ENCODE data around the gene HSPE1. TPM values are rescaled to one million over a fixed set of nuclear protein-coding genes. Genes with fewer than 3 reads are reported as not detected.

Gene HSPE1
- total and polyA plus RNA-seq, 12 donors, result 113 to 4,257 (median 299) TPM

DNA sequence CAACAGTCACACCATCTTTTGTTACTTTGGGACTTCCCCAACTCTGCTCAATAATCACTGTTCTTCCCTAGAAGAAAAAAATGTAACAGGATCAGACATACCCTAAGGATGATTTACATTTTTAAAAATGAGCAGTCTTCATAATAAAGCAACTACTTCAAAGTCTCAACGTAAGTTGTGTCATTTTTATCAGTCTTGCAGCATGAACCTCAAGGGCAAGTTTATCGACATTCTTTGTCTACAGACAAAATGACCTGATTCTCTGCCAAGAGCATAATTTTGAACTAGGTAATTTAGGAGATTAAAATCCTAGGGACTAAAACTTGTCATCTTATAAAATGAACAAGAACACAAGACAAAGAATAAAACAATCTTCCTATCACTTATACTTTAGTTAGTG is 2.9 kb upstream of the HSPE1 start:
- intact Hi-C loops (cut with DNase I), result no loop called here
- Histone ChIP-seq H3K36me3 (replicated peaks in 1 of 2) (peaks cover 0 to 53% of the 10 kb centered on the region in 2 donors), H3K9me3 (replicated peaks in 1 of 3) (no peaks in the 10 kb centered on the region), H3K4me3 (peak overlapping the region in 1 of 4 donors; percentile 68), H3K27ac (peak overlapping the region in 4 of 5 donors; percentile 92 to 99 (median 97)), H3K4me1 (replicated peaks in 1 of 2) (peaks cover 31 to 57% of the 10 kb centered on the region in 2 donors), H3K27me3 (no peaks in the 10 kb centered on the region)
- WGBS, 4 donors, result 22 to 27% (median 26%) methylated on average over 2 of the region's 2 CpGs
- DNase-seq, result no peak
- TF ChIP-seq, protein P1, sequence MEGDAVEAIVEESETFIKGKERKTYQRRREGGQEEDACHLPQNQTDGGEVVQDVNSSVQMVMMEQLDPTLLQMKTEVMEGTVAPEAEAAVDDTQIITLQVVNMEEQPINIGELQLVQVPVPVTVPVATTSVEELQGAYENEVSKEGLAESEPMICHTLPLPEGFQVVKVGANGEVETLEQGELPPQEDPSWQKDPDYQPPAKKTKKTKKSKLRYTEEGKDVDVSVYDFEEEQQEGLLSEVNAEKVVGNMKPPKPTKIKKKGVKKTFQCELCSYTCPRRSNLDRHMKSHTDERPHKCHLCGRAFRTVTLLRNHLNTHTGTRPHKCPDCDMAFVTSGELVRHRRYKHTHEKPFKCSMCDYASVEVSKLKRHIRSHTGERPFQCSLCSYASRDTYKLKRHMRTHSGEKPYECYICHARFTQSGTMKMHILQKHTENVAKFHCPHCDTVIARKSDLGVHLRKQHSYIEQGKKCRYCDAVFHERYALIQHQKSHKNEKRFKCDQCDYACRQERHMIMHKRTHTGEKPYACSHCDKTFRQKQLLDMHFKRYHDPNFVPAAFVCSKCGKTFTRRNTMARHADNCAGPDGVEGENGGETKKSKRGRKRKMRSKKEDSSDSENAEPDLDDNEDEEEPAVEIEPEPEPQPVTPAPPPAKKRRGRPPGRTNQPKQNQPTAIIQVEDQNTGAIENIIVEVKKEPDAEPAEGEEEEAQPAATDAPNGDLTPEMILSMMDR (IDR thresholded peaks at IDR 0.05), result no peak
- TF ChIP-seq POLR2A (IDR thresholded peaks at IDR 0.05), result no peak

DNA sequence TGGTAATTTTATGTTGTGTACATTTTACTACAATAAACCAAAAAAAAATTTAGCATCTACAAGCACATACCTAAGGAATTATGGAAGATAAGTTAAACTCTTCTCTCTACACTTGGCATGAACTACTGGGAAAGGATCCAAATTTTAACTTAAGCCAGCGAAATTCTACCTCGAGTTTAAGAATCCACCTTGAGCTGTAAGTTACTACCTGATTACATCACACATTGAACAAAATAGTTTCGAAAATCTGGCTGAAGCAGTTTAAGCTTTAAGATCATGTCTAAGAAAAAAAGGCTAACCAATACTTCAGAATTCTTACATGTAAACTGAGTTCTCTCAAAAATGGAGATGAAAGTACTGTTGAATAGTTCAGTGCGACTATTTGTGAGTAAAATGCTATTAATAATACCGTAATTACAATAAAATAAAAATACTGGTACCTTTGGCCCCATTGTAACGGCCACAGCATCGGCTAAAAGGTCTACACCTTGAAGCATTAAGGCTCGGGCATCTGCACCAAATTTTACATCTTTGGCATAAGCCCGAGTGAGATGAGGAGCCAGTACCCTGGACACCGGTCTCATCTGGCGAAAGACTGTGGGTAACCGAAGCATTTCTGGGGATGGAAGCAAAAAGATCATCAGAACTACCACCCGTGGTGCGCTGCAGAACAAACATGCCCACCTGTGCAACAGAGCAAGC is 1.8 kb upstream of the HSPE1 start:
- DNase-seq, result no peak
- TF ChIP-seq POLR2A (IDR thresholded peaks at IDR 0.05), result no peak
- TF ChIP-seq, protein P1 (IDR thresholded peaks at IDR 0.05), result no peak
- intact Hi-C loops (cut with DNase I), result no loop called here
- WGBS, 4 donors, result 5 to 11% (median 9%) methylated on average over 12 to 14 of the region's 14 CpGs
- Histone ChIP-seq H3K9me3 (replicated peaks in 1 of 3) (no peaks in the 10 kb centered on the region), H3K27ac (peak overlapping the region; percentile 87 to 99 (median 96)), H3K4me1 (replicated peaks in 1 of 2) (peaks cover 32 to 65% of the 10 kb centered on the region in 2 donors), H3K36me3 (replicated peaks in 1 of 2) (peaks cover 0 to 46% of the 10 kb centered on the region in 2 donors), H3K27me3 (no peaks in the 10 kb centered on the region), H3K4me3 (peak overlapping the region; percentile 13 to 76 (median 71))

DNA sequence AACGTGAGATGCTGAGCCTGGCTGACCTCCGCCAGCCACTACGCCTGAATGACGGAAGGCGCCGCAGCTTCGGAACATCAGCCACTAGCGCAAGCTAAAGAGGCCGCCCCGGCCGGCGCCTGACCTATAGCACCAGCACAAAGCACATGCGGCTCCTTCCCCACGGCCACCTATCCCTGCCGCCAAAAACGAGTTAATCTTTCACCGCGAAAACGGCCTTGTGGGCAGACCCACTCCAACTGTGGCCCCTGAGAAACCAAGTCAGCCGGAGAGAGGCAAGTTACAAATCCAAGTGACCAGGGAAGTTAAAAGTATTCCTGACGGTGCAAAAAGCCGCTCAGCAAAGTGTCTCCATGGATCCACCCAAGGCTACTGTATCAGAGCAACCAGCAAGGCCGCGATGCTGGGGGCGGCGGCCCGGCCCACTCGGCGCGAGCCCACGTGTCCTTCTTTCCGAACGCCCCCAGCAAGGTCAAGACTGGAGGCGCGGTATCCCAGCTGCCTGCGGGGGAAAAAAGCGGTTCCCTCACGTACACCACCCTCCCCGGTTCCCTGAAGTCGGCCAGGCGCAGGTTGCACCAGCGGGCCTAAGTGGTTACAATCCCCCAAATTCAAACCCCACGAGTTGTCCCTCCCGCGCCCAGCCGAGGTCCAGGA is 1.1 kb upstream of the HSPE1 start:
- intact Hi-C loops (cut with DNase I), result no loop called here
- DNase-seq, result peak; percentile 70 to 92 (median 80)
- WGBS, 4 donors, result 0 to 1% (median 0%) methylated on average over 24 to 46 of the region's 46 CpGs
- TF ChIP-seq POLR2A (IDR thresholded peaks at IDR 0.05), result peak; percentile 56 to 75
- TF ChIP-seq, protein P1 (IDR thresholded peaks at IDR 0.05), result no peak
- Histone ChIP-seq H3K36me3 (replicated peaks in 1 of 2) (peaks cover 0 to 46% of the 10 kb centered on the region in 2 donors), H3K4me1 (replicated peaks in 1 of 2) (peaks cover 32 to 71% of the 10 kb centered on the region in 2 donors), H3K4me3 (peak overlapping the region; percentile 13 to 76 (median 71)), H3K9me3 (replicated peaks in 1 of 3) (no peaks in the 10 kb centered on the region), H3K27me3 (no peaks in the 10 kb centered on the region), H3K27ac (peak overlapping the region; percentile 87 to 99 (median 96))

DNA sequence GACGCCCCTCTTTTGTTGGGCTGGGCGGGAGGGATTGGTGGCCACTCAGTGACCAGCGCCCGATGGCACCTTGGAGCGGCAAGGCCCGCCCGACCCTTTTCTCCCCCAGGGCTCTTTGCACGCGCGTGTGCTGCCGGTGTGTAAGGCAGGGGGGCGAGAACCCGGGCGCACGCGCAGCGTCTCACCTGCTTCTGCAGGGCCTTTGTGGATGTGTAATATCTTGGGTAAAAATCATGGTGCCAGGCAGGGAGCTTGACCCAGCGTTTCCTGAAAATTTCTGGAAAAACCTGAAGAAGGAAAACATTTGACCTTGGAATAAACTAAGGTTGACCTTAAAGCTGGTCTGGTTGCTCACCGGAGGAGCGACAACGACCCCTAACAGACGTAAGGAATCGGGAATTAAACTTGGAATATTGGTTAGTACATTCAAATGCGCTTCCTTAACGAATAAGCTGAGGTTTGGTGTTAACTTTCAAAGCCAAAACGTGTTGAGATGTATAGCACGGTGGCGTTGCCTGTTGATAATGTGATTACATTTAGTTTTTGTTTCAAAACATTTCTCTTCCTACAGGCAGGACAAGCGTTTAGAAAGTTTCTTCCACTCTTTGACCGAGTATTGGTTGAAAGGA is 438 bp downstream of the HSPE1 start:
- H3K27me3 ChIP-seq, result no peaks in the 10 kb centered on the region
- peaks cover 0 to 41% of the 10 kb centered on the region in 2 donors for H3K36me3 ChIP-seq (replicated peaks in 1 of 2)
- no peak for DNase-seq
- no peak for TF ChIP-seq POLR2A (IDR thresholded peaks at IDR 0.05)
- TF ChIP-seq, protein P1 (IDR thresholded peaks at IDR 0.05), result no peak
- peaks cover 32 to 65% of the 10 kb centered on the region in 2 donors for H3K4me1 ChIP-seq (replicated peaks in 1 of 2)
- peak overlapping the region; percentile 78 to 99 (median 96) for H3K27ac ChIP-seq
- intact Hi-C loops (cut with DNase I), result no loop called here
- WGBS, 4 donors, result 0% methylated on average over 19 to 30 of the region's 30 CpGs
- peak overlapping the region; percentile 22 to 68 (median 50) for H3K4me3 ChIP-seq
- H3K9me3 ChIP-seq (replicated peaks in 1 of 3), result no peaks in the 10 kb centered on the region
